ENCODE results near the gene SPINK14.
A peak's percentile ranks its signal among the peaks of the same experiment; 100 is the strongest.

SPINK14 gene

GRCh38 chr5:148168246-148168645 is at the start of gene SPINK14:
Gene SPINK14 (plus strand): TSS chr5:148168546. CDS start chr5:148169733, 1,187 bp downstream.
- DNase-seq (ENCODE audit: low spot score): no peak

- DNase-seq (ENCODE audit: low spot score): no peak
Measured at GRCh38 chr5:148120317-148120716, 48.0 kb upstream of the SPINK14 start.

- DNase-seq (ENCODE audit: low spot score): no peak
Measured at GRCh38 chr5:148125641-148126040, 42.7 kb upstream of the SPINK14 start.

GRCh38 chr5:148135091-148136048 is 33.0 kb upstream of the SPINK14 start:
- no peak for DNase-seq (ENCODE audit: low spot score)

- DNase-seq (ENCODE audit: low spot score): no peak
Measured at GRCh38 chr5:148140846-148141245, 27.5 kb upstream of the SPINK14 start.

- no peak for DNase-seq (ENCODE audit: low spot score)
Measured at GRCh38 chr5:148141645-148142044, 26.7 kb upstream of the SPINK14 start.

GRCh38 chr5:148145916-148146315 is 22.4 kb upstream of the SPINK14 start:
- peak; percentile 68 for DNase-seq (ENCODE audit: low spot score)

- DNase-seq (ENCODE audit: low spot score): no peak
Measured at GRCh38 chr5:148146487-148146886, 21.9 kb upstream of the SPINK14 start.

GRCh38 chr5:148147415-148147814 is 20.9 kb upstream of the SPINK14 start:
- DNase-seq (ENCODE audit: low spot score): no peak

GRCh38 chr5:148151872-148152271 is 16.5 kb upstream of the SPINK14 start:
- no peak for DNase-seq (ENCODE audit: low spot score)

- no peak for DNase-seq (ENCODE audit: low spot score)
Measured at GRCh38 chr5:148152781-148153180, 15.6 kb upstream of the SPINK14 start.

GRCh38 chr5:148156609-148157008 is 11.7 kb upstream of the SPINK14 start:
- no peak for DNase-seq (ENCODE audit: low spot score)

- no peak for DNase-seq (ENCODE audit: low spot score)
Measured at GRCh38 chr5:148162038-148162437, 6.3 kb upstream of the SPINK14 start.

GRCh38 chr5:148163345-148163744 is 5.0 kb upstream of the SPINK14 start:
- no peak for DNase-seq (ENCODE audit: low spot score)

GRCh38 chr5:148166550-148167283 is 1.6 kb upstream of the SPINK14 start:
- DNase-seq (ENCODE audit: low spot score): no peak

- DNase-seq (ENCODE audit: low spot score): no peak
Measured at GRCh38 chr5:148172377-148172776, 4.0 kb downstream of the SPINK14 start.

GRCh38 chr5:148176480-148176879 is 8.1 kb downstream of the SPINK14 start:
- DNase-seq (ENCODE audit: low spot score): no peak

GRCh38 chr5:148177207-148177606 is 8.9 kb downstream of the SPINK14 start:
- no peak for DNase-seq (ENCODE audit: low spot score)

GRCh38 chr5:148179234-148179824 is 11.0 kb downstream of the SPINK14 start:
- peak; percentile 62 for DNase-seq (ENCODE audit: low spot score)

GRCh38 chr5:148186248-148187003 is 18.1 kb downstream of the SPINK14 start:
- DNase-seq (ENCODE audit: low spot score): peak; percentile 82

GRCh38 chr5:148191010-148191409 is 22.7 kb downstream of the SPINK14 start:
- no peak for DNase-seq (ENCODE audit: low spot score)

- DNase-seq (ENCODE audit: low spot score): no peak
Measured at GRCh38 chr5:148193202-148193601, 24.9 kb downstream of the SPINK14 start.

Data from kidney capillary endothelial cell (primary cell).